GM18502 (cell line): ENCODE results near the gene CERS6.
A peak's percentile ranks its signal among the peaks of the same experiment; 100 is the strongest.
"Not testable (repeated sequence)": the region's sequence is repeated elsewhere in the genome, so short reads cannot be mapped to it uniquely, and the experiment has no call there.

Source experiments
- ATAC-seq: cut with Tn5 transposase; IDR thresholded peaks from one replicate; pipeline ENCODE4 v1.9.1; 2021; ENCODE audit warnings: mild to moderate bottlenecking; ENCODE audit not compliant: unreplicated experiment, poor library complexity

CERS6 gene

DNA sequence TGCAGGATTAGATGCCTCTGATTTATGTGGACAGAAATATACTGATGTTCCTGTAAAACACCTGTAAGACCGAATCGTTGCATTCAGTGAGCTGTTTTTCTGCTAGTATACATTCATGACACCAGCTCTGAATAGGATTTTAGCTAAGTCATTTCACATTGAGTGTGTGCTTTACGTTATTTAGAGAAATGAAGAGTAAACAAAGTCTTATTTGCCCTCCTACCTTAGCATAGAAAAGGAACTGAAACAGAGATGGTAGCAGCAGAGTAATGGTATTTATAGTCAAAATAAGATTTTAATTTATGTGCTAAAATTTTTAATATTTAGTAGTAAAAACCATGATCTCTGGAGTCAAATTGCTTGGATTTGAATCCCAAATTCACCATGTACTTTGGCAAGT is 168.0 kb downstream of the CERS6 start:
- ATAC-seq: no peak

DNA sequence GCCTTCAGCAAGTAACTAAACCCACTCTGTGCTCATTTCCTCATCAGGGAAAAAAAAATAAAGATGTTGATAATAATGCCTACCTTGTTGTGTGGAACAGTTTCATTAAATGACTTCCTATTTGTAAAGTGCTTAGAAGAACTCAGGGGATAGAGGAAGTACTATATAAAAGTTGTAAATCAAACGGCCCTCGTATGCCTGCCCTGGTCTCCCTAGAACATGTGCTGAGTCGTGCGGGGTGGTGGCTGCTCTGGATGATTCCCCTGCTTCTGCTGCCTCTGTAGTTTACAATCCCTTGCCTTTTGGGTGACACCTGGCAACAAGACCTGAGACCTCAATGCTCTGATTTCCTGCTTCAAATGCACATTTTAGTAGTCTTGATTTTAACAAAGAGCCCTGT is 170.0 kb downstream of the CERS6 start:
- ATAC-seq: no peak

DNA sequence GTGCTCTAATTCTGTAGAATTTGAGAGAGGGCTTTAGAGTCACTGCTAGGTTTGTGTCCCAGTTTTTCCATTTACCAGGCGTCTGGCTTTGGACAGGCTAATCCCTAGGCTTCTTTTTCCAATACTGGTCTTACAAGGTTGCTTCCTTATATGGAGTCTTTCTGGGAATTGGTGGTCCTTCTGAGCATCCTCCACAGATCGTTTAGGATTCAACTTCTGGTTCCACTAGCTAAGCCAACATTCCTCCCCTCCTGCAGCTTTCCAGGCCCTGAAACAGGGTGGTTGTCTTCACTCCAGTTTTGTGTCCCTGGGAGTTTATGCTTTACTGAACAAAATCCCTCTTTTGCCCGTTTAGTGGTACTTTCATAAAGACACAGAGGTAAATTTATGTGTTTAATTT is 170.6 kb downstream of the CERS6 start:
- no peak for ATAC-seq

DNA sequence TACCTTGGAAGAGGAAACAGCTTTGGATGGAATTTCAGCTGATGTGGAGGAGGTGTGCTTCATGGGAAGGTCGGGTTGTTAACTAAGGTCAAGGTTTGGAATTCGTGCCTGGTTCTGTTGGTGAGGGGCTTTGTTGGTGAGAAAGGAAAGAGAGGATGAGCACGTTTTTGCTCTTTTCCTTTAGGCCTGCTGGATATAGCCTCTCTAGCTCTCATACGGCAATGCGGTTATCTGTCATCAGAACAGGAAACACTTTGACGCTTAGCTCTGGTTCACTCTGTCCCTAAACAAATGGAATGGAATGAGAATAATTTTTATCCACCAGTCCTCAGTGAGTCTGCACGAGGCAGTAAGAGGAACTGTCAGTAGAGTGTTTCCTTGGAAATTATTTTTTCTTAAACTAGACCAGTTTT is 176.6 kb downstream of the CERS6 start:
- ATAC-seq: no peak

DNA sequence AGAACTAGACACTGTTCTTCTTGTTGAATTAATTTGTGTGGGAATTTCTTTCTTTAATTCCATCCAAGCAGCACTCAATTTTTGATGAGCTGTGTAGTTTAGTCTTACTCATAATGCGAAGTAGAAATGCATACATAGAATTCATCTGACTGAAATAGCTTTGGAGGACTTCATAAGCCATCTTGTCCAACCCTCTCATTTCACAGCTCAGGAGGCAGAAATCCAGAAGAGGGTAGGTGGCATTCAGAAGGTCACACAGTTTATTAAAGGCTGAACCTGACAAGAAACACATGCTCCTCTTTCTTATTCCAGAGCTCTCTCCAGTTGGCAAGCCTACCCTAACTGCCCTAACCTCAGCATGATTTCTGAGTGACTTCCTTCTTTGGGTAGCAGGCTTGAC is 177.1 kb downstream of the CERS6 start:
- ATAC-seq: peak; percentile 37

DNA sequence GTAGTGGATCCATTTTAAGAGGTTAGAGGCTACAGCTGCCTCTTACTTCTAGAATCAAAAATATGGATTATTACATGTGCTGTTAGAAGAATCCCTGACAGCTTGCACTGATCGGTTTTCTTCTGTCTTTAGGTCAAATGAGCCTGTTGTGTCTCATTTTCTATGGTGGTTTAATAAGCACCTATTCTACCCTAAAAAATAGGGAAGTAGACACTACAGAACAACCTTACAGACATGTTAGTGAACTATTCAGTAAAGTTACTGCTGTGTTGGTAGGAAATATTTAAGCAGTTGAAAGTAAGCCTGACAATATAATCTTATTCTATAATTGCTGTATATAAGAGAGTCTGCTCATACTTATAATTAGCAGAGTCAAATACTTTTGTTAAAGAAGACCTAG is 177.8 kb downstream of the CERS6 start:
- peak; percentile 59 for ATAC-seq

DNA sequence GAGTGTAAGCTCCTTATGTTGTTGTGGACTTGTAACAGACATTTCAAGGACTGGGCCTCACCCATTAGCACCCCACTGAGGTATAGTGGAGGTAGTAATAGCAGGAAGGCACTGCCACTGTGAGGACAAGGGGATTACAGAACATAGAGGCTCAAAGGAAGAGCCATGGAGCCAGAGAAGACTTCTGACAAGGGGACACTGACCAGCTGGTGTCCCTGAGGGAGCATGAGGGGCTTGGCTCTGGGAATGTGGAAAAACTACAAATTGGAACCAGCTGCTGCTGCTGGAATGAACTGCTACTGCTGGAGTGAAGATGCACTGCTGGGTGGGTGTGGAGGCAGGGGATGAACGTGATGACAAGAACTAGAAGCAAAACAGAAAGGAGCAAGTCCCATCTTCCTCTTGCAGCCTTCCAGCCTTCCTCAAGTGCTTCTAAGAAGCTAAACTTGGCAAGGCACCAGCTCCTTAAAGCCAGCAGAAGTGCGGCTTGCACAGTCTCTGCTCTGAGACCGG is 179.0 kb downstream of the CERS6 start:
- peak; percentile 36 for ATAC-seq

DNA sequence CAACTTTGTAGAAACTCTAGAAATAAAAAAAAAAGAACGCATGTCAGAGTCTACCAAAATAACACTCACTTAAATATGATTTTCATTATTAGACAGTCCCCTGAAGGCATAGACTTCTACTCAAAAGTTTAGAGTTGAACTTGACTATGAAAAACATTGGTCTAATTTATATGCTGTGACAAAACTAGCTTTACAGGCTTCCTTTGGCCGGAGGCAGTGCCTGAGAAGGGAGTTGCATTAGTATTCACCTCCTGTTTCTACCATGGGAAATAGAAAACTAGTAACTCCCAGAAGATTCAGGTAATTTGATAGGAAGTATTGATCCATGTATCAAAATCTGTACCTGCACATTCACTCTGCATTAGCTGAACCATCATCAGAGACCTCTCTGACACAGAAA is 182.9 kb downstream of the CERS6 start:
- ATAC-seq: no peak

DNA sequence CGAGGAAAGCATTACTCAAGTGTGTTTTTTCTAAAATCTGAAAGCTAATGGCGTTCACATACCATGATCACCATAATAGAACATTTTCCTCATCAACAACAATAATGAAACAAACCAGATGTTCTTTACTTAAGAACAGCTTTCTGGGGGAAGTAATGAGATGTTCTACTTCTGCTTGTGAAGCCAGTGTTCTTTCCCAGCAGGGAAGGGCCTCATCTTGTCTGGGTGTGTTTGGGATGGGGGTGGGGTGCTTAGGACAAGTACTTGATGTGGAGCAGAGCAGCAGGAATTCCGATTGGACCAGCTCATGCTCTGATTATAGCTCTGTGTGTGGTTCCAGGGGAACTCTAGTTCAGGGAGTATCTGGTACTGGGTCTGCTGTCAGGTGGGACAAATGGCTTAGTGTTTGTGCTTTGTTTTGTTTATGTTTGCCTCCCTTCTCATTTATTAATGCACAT is 183.4 kb downstream of the CERS6 start:
- no peak for ATAC-seq

DNA sequence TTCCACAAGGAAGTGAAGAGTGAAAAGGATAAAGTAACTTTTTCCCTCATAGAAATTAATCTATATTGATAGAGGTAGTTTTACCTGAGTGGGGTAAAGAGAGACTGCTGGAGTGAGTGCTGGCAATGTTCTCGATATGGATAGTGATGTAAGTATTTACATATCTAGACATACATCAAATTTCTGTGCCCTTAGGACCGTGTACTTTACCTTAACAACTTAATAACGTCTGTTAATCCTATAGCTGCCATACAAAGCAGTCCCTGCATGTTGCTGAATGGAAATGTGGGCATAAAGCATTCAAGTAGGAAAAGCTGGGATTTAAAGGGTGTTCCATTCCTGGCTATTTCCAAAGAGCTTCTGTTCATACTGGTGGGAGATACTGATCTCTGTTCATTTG is 184.0 kb downstream of the CERS6 start:
- no peak for ATAC-seq

DNA sequence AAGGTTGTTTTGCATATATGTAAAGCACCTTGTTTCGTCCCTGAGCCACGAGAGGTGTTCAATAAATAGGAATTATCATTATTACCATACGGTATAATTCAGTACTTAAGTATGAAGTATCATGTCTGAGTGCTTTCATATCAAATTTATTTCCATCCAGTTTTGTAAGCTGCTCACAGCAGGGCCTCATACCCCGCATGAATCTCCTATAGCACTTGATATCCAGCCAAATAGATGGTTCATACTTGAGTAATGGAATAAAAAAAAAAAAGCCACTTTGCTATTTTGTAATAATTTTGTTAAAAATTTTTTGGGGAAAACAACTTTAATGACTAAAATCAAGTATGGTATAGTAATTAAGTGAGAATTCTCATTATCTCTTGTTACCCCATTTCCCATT is 185.6 kb downstream of the CERS6 start:
- ATAC-seq: no peak

DNA sequence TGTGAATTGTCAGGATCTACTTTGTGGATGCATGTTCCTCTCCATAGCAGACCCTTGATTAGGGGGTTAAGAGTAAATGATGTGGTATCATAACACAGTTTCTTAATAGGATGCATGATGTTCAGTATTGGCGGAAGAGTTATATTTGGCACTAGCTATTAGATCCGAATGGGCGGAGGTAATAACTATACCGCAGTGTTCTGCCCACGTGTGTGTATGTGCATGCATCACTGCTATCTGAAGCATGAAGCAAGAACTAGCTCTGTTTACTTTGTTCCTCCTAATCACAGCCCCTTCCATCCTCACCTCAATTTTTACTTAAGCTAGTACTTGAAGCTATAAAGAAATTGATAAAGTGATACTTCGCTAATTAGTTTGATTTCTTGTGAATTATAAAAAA is 186.8 kb downstream of the CERS6 start:
- ATAC-seq: no peak

DNA sequence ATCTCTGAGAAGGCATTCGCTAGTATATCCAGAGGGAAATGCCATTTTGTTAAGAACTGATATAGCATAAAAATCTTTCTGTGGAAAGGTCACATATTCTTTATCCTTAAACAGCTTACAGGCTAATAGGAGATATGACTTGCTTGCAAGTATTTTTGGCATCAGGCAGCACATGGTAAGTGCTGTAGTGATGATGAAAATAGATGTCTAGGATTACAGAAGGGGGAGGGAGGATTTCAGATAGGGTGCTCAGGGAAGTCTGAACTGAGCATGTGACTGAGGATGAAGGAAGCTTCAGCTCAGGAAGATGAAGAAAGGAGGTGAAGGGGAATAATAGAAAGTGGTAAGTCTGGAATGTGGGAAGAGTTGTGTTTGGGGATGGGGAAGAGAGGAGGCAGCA is 187.9 kb downstream of the CERS6 start:
- no peak for ATAC-seq

DNA sequence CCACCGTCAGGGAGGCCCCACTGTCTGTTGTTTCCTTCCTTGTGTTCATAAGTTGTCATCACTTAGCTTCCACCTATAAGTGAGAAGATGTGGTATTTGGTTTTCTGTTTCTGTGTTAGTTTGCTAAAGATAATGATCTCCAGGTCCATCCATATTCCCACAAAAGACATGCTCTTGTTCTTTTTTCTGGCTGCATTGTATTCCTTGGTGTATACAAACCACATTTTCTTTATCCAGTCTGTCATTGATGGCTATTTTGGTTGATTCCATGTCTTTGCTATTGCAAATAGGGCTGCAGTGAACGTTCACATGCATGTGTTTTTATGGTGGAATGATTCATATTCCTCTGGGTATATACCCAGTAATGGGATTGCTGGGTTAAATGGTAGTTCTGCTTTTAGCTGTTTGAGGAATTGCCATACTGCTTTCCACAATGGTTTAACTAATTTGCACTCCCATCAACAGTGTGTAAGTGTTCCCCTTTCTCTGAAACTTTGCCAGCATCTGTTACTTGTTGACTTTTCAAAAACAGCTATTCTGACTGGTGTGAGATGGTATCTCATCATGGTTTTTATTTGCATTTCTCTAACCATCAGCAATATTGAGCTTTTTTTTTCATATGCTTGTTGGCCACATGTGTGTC is 189.7 kb downstream of the CERS6 start:
- ATAC-seq: no peak

DNA sequence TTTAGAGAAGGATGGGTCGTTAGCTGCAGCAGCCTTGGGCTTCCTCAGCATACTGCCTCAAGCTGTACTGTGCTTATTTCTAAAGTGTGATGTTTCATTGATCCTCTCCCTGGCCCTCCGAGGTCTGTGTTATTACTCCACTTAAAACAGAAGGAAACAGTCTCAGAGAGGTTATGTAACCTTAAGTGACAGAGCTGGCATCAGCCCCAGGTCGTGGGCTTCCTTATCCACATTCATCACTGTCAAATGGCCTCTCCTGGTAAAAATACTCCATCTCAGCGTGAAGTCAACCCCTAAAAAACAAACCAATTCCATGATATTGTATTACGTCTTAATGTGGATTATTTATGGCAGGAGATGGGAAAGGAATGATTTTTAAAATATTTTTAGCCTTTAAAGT is 193.0 kb downstream of the CERS6 start:
- ATAC-seq: no peak

DNA sequence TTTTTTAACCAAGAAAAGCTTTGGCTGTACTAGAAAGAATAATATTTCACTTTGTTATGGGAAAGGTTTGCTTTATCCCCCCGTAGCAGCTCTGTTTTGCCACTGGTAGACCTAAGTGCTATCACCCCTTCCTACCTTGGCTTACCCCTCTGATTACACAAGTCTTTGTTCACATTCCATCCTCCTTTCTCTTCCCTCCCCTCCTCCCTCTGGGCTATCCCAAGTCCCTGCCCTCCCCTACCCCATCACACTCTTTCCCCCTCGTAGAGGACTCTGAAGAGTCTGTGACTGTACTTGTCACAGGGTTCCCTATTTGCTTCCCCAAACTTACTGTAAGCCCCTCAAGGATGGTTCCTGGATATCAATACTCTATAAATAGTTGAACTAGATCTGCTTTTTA is 193.5 kb downstream of the CERS6 start:
- ATAC-seq: no peak

DNA sequence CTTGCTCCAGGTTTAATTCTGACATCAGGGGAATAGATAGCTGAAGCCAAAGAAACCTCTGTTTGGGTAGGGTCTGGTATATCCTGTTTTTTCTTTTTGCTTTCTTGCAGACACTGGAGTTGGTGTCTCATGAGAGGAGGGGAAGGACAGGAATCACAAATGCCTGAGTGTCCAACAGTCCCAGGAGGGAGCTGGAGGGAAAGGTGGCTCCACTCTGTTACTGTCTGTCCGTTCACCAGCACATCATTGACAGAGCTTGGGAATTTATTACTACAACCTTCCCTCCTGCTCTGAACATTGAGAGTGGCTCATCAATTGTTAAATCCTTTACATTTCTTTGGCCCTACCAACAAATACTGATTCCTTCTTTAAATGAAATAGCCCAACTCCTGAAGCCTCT is 194.1 kb downstream of the CERS6 start:
- ATAC-seq: no peak

DNA sequence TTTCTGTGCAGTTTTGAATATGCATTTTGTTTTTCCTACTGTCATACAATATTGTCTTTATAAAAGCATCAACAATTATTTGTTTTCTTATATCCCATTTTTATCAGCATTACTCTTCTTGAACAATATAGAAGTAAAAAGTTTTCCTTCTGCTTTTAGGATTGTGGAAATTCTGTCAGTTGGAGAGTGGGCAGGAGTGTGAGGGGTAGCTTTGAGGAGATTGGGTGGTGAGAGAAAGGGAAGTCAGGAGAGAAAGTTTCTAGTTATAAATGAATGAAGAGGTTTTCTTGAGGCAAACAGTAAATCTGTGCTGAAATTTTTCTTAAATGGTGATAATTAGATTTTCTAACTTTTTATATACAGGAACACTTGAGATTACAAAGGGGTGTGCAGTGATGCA is 194.7 kb downstream of the CERS6 start:
- no peak for ATAC-seq

DNA sequence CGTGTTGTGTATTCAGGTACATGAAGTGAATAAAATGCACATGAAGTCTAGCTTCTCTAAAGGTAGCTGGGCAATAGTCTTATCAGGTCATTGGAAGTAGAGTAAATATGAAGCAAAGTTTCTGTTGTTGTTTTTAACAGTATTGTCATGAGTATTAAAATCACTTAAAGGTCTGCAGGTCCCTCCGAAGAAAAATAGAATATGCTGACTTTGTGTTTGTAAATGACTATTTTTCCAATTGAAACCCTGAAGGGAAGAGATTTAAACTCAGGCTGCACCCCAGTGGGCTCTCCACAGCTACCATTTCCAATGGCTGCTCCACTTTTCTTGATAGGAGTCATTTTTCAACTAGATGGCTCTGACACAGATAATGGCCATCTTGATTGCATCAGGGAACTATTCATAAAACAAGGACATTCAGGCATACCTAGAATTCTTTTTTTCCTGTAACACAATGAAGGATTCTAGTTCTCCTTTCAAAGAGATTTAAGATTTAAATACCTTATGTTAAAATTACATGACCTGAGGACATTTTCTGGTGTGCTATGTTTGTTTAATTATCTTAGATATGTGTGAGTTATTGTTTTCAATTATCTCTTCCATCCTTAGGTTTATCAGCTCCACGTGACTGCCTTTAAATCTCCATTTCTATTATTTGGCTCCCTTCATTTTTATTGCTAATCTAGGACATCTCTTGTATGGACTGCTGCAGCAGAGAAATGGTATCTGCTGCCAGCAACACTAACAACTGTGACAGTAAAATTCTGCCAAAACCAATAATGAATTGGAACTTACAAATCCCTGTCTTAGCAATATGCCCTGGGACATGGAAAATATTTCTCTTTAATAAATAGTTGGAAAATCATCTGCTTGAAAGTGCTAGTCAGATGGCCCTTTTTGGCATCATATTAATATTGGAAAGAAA is 197.2 kb downstream of the CERS6 start:
- no peak for ATAC-seq

DNA sequence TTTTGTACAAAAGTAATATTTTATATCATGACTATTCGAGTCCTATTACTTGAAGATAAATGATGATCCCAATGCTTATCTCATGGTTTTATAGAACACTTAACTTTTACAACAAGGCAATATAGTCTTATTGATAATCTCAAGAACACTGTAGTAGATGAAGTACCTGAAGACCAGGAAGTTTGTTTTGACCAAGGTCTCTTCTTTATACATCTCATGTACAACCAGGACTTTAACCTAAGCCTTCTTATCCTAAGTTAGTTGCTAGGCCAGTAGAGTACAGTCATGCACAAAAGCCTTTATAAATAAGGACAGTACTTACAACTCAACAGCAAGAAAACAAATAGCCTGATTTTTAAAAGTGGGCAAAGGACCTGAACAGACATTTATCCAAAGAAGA is 198.6 kb downstream of the CERS6 start:
- ATAC-seq: no peak

DNA sequence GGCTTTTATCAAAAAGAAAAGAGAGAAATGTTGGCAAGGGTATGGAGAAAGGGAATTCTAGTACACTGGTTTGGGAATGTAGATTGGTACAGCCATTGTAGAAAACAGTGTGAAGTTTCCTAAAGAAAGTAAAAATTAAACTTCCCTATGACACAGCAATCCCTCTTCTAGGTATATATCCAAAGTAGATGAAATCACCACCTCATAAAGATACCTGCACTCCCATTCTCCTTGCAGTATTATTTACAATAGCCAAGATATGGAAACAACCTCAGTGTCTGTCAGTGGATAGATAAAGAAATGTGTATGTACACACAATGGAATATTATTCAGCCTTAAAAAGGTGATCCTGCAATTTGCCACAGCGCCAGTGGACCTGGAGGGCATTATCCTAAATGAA is 199.1 kb downstream of the CERS6 start:
- no peak for ATAC-seq

DNA sequence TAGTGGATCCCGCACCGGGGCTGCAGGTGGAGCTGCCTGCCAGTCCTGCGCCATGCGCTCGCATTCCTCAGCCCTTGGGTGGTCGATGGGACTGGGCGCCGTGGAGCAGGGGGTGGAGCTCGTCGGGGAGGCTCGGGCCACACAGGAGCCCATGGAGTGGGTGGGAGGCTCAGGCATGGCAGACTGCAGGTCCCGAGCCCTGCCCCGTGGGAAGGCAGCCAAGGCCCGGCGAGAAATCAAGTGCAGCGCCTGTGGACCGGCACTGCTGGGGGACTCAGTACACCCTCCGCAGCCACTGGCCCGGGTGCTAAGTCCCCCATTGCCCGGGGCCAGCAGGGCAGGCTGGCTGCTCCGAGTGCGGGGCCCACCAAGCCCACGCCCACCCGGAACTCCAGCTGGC is 201.3 kb downstream of the CERS6 start:
- not testable (repeated sequence) for ATAC-seq
